BLaER1 (cell line): ENCODE measurements around the gene PPP1R12B.
"Not testable (repeated sequence)": the region's sequence is repeated elsewhere in the genome, so short reads cannot be mapped to it uniquely, and the experiment has no call there.

Experiments used
- H3K27ac ChIP-seq: shearing (Covaris generic); formaldehyde crosslinking; 2 replicates; pipeline ENCODE4 v1.8.1; 2022
- H3K27me3 ChIP-seq: shearing (Covaris generic); formaldehyde crosslinking; 2 replicates; pipeline ENCODE4 v1.8.1; 2022
- H3K36me3 ChIP-seq: shearing (Covaris generic); formaldehyde crosslinking; 2 replicates; pipeline ENCODE4 v1.8.1; 2022
- H3K4me1 ChIP-seq: shearing (Covaris generic); formaldehyde crosslinking; 2 replicates; pipeline ENCODE4 v1.8.1; 2022
- H3K4me2 ChIP-seq: shearing (Covaris generic); formaldehyde crosslinking; 2 replicates; pipeline ENCODE4 v1.8.1; 2022
- H3K4me3 ChIP-seq: shearing (Covaris generic); formaldehyde crosslinking; 2 replicates; pipeline ENCODE4 v1.8.1; 2022
- H3K9ac ChIP-seq: shearing (Covaris generic); formaldehyde crosslinking; 2 replicates; pipeline ENCODE4 v1.8.1; 2022
- H3K9me3 ChIP-seq: shearing (Covaris generic); formaldehyde crosslinking; 2 replicates; pipeline ENCODE4 v1.8.1; 2022
- H4K20me1 ChIP-seq: shearing (Covaris generic); formaldehyde crosslinking; 2 replicates; pipeline ENCODE4 v1.8.1; 2022
- Cebpa-rat ChIP-seq: shearing (Covaris generic); IDR thresholded peaks from 2 replicates; pipeline ENCODE4 v1.8.1; 2022

Gene PPP1R12B

GRCh38 chr1:202630541-202630940 is 282.0 kb downstream of the PPP1R12B start:
- Histone ChIP-seq H3K9ac (no peak overlapping the region), H3K4me2 (peak overlapping the region; percentile 75), H4K20me1 (peaks cover 32% of the 10 kb centered on the region), H3K27ac (no peak overlapping the region), H3K27me3 (no peaks in the 10 kb centered on the region), H3K4me3 (no peak overlapping the region), H3K36me3 (no peaks in the 10 kb centered on the region), H3K9me3 (no peaks in the 10 kb centered on the region), H3K4me1 (peaks cover 68% of the 10 kb centered on the region)
- no peak for TF ChIP-seq Cebpa-rat

GRCh38 chr1:202631076-202631923 is 282.8 kb downstream of the PPP1R12B start:
- no peaks in the 10 kb centered on the region for H3K36me3 ChIP-seq
- H4K20me1 ChIP-seq: peaks cover 32% of the 10 kb centered on the region
- no peak for TF ChIP-seq Cebpa-rat

GRCh38 chr1:202632241-202632640 is 283.7 kb downstream of the PPP1R12B start:
- H3K4me2 ChIP-seq: peak overlapping the region; percentile 75
- peaks cover 51% of the 10 kb centered on the region for H3K4me1 ChIP-seq

More at GRCh38 chr1:202631076-202631923, 282.8 kb downstream of the PPP1R12B start:
- Histone ChIP-seq H3K27me3 (no peaks in the 10 kb centered on the region), H3K4me3 (no peak overlapping the region), H3K4me2 (peak overlapping the region; percentile 75), H3K9me3 (no peaks in the 10 kb centered on the region), H3K4me1 (peaks cover 60% of the 10 kb centered on the region), H3K27ac (no peak overlapping the region), H3K9ac (no peak overlapping the region)

DNA sequence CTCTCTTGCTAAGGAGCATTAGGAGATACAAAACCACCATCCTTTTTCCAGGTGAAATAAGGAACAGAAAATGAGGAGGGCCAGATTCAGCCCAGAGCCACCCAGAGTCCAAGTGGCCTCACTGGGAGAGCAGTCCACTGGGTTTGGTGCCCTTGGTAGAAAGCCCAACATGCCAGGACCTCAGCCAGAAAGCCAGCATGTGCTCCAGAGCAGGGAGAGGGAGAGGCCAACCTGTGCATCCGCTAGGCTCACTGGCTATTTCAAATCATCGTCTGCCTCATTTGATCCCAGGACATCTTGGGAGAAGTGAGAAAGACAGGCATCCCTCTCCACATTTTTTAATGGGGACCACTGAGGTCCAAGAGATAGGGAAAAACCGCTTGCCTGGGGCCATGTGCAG is 287.7 kb downstream of the PPP1R12B start:
- not testable (repeated sequence) for H3K4me3 ChIP-seq, H3K36me3 ChIP-seq, H3K27ac ChIP-seq, H3K9me3 ChIP-seq, H4K20me1 ChIP-seq, H3K9ac ChIP-seq, H3K4me2 ChIP-seq
- Histone ChIP-seq H3K4me1 (peaks cover 11% of the 10 kb centered on the region), H3K27me3 (peaks cover 17% of the 10 kb centered on the region)

More at GRCh38 chr1:202632241-202632640, 283.7 kb downstream of the PPP1R12B start:
- Histone ChIP-seq H3K36me3 (no peaks in the 10 kb centered on the region), H3K9me3 (no peaks in the 10 kb centered on the region), H3K4me3 (no peak overlapping the region), H4K20me1 (peaks cover 30% of the 10 kb centered on the region), H3K27ac (no peak overlapping the region), H3K27me3 (no peaks in the 10 kb centered on the region), H3K9ac (no peak overlapping the region)
- TF ChIP-seq Cebpa-rat: no peak

- not testable (repeated sequence) for H3K27ac ChIP-seq, H3K9me3 ChIP-seq, H4K20me1 ChIP-seq, H3K4me3 ChIP-seq, H3K4me2 ChIP-seq, H3K9ac ChIP-seq, H3K4me1 ChIP-seq, H3K36me3 ChIP-seq
- H3K27me3 ChIP-seq: peaks cover 30% of the 10 kb centered on the region
Measured at GRCh38 chr1:202637321-202638018, 289.0 kb downstream of the PPP1R12B start.

DNA sequence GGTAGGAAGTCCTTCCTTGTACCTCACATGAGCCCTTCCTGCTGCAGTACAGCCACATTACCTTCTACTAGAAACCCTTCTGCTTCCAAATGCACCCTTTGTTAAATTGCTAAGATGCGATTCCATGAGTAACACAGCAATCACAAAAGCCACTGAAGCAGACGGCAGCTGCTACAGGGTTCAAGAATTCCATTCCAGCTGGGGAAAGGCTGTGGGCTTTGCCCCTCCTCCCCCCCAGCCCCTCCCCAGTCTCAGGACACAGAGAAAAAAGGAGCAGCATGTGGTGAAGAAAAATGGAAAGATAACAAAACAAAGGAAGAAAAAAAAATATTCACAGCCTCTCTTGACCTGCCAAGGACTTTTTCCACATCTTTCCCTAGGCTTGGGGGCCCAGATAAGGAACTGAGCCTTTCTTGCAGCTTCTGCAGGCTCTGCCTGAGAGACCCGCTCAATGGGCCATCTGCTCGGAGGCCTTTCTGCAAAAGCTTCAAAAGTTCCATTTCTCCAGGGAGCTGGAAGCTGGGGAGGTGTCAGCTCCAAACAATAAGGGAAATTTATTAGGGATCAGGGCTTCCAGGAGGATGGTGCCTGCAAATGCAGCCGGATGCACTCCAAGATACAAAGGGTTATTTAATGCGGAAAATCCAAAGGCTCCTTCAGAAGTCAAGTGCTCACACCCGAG is 289.7 kb downstream of the PPP1R12B start:
- no peaks in the 10 kb centered on the region; the same call in 1 of the 2 replicates for H4K20me1 ChIP-seq
- no peak overlapping the region for H3K27ac ChIP-seq
- no peak for TF ChIP-seq Cebpa-rat
- H3K9ac ChIP-seq: no peak overlapping the region
- H3K36me3 ChIP-seq: no peaks in the 10 kb centered on the region
- no peaks in the 10 kb centered on the region for H3K4me1 ChIP-seq
- no peak overlapping the region for H3K4me3 ChIP-seq
- no peaks in the 10 kb centered on the region for H3K9me3 ChIP-seq
- no peak overlapping the region for H3K4me2 ChIP-seq
- H3K27me3 ChIP-seq: peaks cover 37% of the 10 kb centered on the region

DNA sequence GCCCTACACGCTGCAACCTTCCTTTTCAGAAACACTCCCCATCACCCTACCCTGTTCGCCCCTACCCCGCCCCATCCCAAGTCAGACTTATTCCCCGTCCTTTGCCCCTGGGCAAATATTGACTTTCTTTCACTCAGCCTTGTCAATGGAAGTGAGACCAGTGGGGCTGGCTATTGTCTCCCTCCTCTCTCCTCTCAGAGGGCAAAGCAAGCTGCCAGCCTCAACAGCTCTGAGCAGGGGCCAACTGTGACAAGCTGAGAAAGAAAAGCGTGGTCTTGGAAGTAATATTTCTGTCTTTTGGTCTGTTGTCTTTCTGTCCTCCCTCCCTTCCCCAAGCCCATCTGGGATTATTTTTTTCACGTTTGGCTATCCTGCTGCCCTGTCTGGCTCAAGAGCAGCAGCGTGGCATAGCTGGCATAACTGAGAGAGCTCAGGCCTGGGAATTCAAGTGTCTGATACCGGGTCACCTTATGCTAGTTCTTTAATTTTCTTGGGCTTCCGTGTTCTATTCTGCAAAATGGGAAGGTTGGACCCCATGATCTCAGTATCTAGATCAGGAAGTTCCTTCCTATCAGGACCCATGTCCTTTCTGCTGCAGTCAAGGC is 290.3 kb downstream of the PPP1R12B start:
- H4K20me1 ChIP-seq, H3K4me3 ChIP-seq, H3K9ac ChIP-seq, H3K36me3 ChIP-seq, H3K4me1 ChIP-seq, H3K27ac ChIP-seq, H3K9me3 ChIP-seq, H3K4me2 ChIP-seq: not testable (repeated sequence)
- H3K27me3 ChIP-seq: peaks cover 43% of the 10 kb centered on the region

- no peak overlapping the region for H3K9ac ChIP-seq
- no peak overlapping the region for H3K4me3 ChIP-seq
- H3K36me3 ChIP-seq: no peaks in the 10 kb centered on the region
- no peaks in the 10 kb centered on the region for H3K9me3 ChIP-seq
- no peak for TF ChIP-seq Cebpa-rat
- peaks cover 12% of the 10 kb centered on the region; the same call in 1 of the 2 replicates for H4K20me1 ChIP-seq
- peaks cover 50% of the 10 kb centered on the region for H3K27me3 ChIP-seq
- no peaks in the 10 kb centered on the region for H3K4me1 ChIP-seq
- no peak overlapping the region for H3K4me2 ChIP-seq
- no peak overlapping the region for H3K27ac ChIP-seq
Measured at GRCh38 chr1:202639500-202639899, 291.0 kb downstream of the PPP1R12B start.

GRCh38 chr1:202642212-202642611 is 293.7 kb downstream of the PPP1R12B start:
- Histone ChIP-seq H3K9ac (no peak overlapping the region), H3K4me3 (no peak overlapping the region), H3K36me3 (no peaks in the 10 kb centered on the region), H3K9me3 (no peaks in the 10 kb centered on the region), H3K27ac (no peak overlapping the region), H3K4me2 (no peak overlapping the region), H3K27me3 (peaks cover 77% of the 10 kb centered on the region), H3K4me1 (peaks cover 10% of the 10 kb centered on the region), H4K20me1 (peaks cover 19% of the 10 kb centered on the region; the same call in 1 of the 2 replicates)
- TF ChIP-seq Cebpa-rat: no peak
